GM12891 (cell line): Measurements from ENCODE around the gene KRTAP1-5.
"Not testable (repeated sequence)": the region's sequence is repeated elsewhere in the genome, so short reads cannot be mapped to it uniquely, and the experiment has no call there.

Experiments
- DNase-seq: peaks from one replicate; pipeline ENCODE4 v3.0.0; 2011; ENCODE audit warnings: low spot score; ENCODE audit not compliant: insufficient read length
- FAIRE-seq: peaks from 2 replicates; lab custom pipeline; 2011; peaks lifted over from hg19 to GRCh38; lab: Jason Lieb, UNC
- PAX5 ChIP-seq: IDR thresholded peaks from 2 replicates; pipeline ENCODE4 v1.6.1; 2011; ENCODE audit warnings: low read length, moderate library complexity, mild to moderate bottlenecking; ENCODE audit not compliant: insufficient read depth, severe bottlenecking
- POLR2A ChIP-seq: IDR thresholded peaks from 2 replicates; pipeline ENCODE4 v1.6.1; 2011; ENCODE audit warnings: low read depth, low read length, control low read depth
- POLR2AphosphoS5 ChIP-seq: IDR thresholded peaks from 2 replicates; pipeline ENCODE4 v1.6.1; 2011; ENCODE audit warnings: low read depth, low read length, control low read depth
- POU2F2 ChIP-seq: IDR thresholded peaks from 2 replicates; pipeline ENCODE4 v1.6.1; 2011; ENCODE audit warnings: low read depth, mild to moderate bottlenecking, control low read depth, low read length, moderate library complexity
- SPI1 ChIP-seq: IDR thresholded peaks from 2 replicates; pipeline ENCODE4 v1.6.1; 2011; ENCODE audit warnings: low read depth, low read length, control low read depth
- TAF1 ChIP-seq: IDR thresholded peaks from 2 replicates; pipeline ENCODE4 v1.6.1; 2011; ENCODE audit warnings: low read depth, low read length, control low read depth

KRTAP1-5 gene

DNA sequence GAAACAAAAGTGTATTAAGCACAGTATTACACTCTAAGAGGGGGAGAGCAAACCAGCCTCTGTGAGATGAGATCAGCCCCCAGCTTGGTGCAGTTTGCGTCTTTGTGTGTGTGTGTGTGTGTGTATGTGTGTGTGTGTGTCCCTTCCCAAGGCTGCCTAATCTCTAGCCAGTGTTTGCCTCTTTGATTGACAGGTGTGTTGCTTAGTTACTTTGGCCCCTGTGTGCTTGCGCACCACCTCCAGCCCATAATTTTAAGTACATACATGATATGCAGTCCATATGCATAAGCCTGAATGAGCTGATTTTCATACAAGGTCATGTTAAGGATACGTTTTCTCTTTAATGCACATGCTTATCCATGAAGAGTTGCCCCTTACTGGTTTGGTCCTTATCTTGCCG lies 25.2 kb downstream of the KRTAP1-5 start:
- TF ChIP-seq POU2F2: no peak
- TF ChIP-seq POLR2A: no peak
- no peak for TF ChIP-seq PAX5
- TF ChIP-seq SPI1: no peak
- TF ChIP-seq TAF1: no peak
- TF ChIP-seq POLR2AphosphoS5: no peak
- no peak for FAIRE-seq
- DNase-seq: no peak

DNA sequence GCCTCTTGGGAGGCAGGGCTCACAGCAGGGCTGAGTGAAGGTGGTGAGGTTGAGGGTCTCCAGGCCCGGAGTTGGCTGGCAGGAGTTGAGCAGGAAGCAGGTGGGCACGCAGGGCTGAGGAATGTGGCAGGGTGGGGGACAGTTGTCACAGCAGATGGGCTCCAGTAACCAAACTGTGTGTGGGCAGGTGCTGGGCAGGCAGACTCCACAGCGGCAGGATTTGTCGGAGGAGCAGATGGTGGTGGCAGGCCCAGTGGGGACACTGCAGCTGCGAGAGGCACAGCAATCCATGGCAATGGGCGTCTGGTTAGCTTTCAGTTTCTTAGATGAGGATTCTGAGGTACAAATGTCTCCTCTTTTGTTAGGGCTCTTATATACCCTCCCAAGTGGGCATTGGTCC lies 27.4 kb downstream of the KRTAP1-5 start, which contains the start of gene KRTAP3-2:
Gene KRTAP3-2, minus strand, starts transcription at position 344 of the 400 bp plus-strand sequence. Its CDS starts 53 bp downstream, at position 291.
- peak; percentile 43 for FAIRE-seq
- DNase-seq: not testable (repeated sequence)

DNA sequence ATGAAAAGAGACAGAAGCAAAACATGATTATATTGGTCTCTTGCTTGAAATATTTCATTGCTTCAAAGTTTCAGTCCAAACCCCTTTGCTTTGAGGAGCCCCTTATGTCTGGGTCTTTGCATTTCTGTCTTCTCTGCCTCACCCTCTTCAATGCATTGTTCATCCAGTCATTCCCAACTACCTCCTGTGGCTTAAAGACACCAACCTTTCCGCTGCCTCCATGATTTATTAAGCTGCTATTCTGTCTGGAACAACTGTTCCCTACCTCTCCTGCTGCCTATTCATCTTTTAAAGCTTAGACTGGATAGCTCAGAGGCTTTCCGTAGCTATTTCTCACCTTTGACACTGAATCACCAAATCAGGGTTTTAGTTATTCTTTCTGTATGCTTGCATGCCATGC lies 29.6 kb downstream of the KRTAP1-5 start:
- DNase-seq (no peak), FAIRE-seq (no peak)
- TF ChIP-seq POLR2A (no peak), TAF1 (no peak), POLR2AphosphoS5 (no peak), POU2F2 (no peak), PAX5 (no peak), SPI1 (no peak)

DNA sequence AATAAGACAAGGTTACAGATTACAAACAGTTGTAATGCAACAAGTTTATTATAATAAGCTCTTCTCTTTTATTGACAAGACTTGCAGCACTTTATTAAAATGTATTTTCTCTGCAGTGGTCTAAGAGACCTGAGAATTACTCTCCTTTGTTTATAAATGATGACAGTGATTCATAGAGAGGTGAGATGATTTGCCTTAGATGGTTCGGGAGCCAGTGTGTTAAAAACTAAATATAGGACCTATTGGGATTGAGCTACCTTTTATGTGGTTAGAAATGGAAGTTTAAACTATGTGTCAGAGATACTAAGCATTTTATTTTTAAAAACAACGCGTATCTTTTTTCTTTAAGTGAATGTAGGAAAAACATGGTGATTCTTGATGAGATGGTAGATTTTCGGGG lies 30.2 kb downstream of the KRTAP1-5 start:
- FAIRE-seq (no peak), DNase-seq (no peak)
- TF ChIP-seq TAF1 (no peak), PAX5 (no peak), POLR2AphosphoS5 (no peak), POLR2A (no peak), SPI1 (no peak), POU2F2 (no peak)

DNA sequence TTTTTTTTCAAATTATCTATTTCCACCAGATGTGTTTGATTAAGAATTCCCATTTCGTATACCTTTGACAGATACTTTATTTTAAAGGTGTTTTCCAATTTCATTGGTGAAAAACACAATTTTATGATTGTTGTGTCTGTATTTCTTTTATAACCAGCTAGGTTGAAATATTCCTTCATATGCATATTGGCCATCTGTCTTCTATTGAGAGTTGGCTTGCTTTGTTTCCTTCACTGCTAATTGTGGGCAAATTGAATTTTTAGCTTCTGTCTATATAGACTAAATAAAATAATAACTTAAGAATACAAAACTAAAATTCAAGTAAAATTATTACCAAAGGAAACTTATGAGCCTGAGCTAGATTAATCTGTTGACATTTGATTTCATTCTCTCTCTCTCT lies 31.9 kb downstream of the KRTAP1-5 start:
- FAIRE-seq (no peak), DNase-seq (no peak)
- TF ChIP-seq POU2F2: no peak
- no peak for TF ChIP-seq POLR2AphosphoS5
- TF ChIP-seq SPI1: no peak
- no peak for TF ChIP-seq TAF1
- TF ChIP-seq PAX5: no peak
- TF ChIP-seq POLR2A: no peak

DNA sequence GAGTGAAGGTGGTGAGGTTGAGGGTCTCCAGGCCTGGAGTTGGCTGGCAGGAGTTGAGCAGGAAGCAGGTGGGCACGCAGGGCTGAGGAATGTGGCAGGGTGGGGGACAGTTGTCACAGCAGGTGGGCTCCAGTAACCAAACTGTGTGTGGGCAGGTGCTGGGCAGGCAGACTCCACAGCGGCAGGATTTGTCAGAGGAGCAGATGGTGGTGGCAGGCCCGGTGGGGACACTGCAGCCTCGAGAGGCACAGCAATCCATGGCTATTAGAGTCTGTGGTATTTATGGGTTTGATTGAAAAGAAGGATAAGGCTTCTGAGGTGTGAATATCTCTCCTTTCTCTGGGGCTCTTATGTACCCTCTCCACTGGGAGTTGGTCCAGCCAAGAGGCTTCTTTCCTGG lies 33.2 kb downstream of the KRTAP1-5 start, which contains the start of gene KRTAP3-3:
Gene KRTAP3-3, minus strand, starts transcription at position 326 of the 400 bp plus-strand sequence. Its CDS starts 67 bp downstream, at position 259.
- DNase-seq (no peak), FAIRE-seq (no peak)
- TF ChIP-seq POLR2A (no peak), POU2F2 (no peak)

DNA sequence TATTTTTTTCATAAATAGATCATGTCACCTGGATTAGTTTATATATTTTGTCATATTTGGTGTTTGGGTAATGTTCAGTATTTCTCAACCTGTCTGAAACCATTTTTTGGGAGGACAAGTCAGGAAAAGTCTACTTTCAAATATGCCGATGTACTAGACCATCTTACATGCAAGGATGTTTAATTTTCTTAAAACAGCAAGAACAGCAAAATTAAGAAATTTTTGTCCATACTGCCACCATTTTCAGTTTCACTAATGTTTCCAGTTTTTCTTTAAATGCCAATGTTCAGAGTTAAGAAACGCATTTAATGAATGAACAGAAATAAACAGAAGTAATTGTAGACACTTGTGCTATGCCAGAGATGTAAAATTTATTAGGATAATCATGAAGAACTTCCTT lies 33.9 kb downstream of the KRTAP1-5 start:
- no peak for DNase-seq
- no peak for FAIRE-seq
- TF ChIP-seq TAF1: no peak
- no peak for TF ChIP-seq SPI1
- TF ChIP-seq POU2F2: no peak
- no peak for TF ChIP-seq PAX5
- no peak for TF ChIP-seq POLR2A
- TF ChIP-seq POLR2AphosphoS5: no peak

DNA sequence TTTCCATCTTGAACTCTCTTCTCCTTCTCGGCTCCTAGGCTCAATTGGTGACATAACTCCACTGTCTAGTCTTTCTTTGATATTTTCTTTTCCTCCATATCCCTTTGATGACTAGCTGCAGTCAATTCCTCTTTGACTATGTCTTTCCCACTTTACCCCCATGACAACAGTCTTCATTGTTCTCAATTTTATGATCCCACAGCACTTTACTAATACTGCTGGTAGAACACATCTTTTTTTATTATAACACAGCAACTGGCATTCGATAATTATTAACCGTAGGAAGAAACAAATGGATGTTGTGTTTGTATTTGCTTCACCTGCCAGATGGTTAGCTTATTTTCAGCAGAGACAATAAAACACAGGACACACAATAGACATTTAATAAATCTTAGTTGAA lies 34.3 kb downstream of the KRTAP1-5 start:
- DNase-seq (no peak), FAIRE-seq (no peak)
- TF ChIP-seq POLR2AphosphoS5 (no peak), PAX5 (no peak), POLR2A (no peak), SPI1 (no peak), POU2F2 (no peak), TAF1 (no peak)

DNA sequence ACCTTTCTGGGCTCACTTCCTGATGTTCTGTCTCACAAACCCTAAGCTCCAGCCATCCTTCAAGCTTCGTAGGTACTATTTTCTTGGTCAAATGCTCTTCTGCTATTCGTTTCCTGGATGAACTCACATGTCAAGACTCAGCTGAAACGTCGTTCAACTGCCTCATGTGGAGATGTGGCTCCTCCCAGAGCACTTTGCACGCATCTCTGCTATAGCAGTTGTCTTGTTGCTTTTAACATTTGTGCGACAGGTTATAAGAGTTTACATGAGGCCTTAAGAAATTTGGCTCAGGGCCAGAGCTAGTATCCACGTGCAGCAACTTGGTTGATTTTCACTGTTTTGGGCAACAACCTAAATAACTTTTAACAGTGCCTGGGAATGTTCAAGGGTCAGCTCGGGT lies 40.1 kb downstream of the KRTAP1-5 start:
- FAIRE-seq (no peak), DNase-seq (no peak)
- no peak for TF ChIP-seq POU2F2
- TF ChIP-seq POLR2A: no peak
- no peak for TF ChIP-seq TAF1
- TF ChIP-seq PAX5: no peak
- no peak for TF ChIP-seq POLR2AphosphoS5
- TF ChIP-seq SPI1: no peak

DNA sequence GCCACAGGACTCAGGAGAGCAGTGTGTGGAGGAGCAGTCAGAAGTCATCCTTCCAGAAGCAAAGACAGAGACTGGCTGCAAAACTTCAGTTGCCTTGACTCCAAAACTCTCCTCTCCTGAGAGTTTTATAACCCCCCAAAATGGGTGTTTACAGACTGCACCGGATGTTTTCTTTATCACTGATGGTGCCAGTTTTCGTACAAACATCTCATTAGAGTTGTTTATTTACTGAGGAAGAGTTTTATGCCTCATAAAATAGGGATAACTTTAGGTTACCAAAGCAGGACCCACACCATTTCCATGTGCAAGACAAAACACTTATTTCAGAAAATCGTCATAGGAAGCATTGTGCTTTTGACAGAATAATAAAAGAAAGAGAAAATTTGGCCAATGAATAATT lies 42.8 kb downstream of the KRTAP1-5 start, which contains the start of gene KRT40:
Gene KRT40, minus strand, starts transcription at position 101 of the 400 bp plus-strand sequence. Its CDS starts 53 bp downstream, at position 48.
- FAIRE-seq (no peak), DNase-seq (no peak)
- TF ChIP-seq POLR2AphosphoS5: no peak
- TF ChIP-seq SPI1: no peak
- TF ChIP-seq TAF1: no peak
- no peak for TF ChIP-seq POLR2A

DNA sequence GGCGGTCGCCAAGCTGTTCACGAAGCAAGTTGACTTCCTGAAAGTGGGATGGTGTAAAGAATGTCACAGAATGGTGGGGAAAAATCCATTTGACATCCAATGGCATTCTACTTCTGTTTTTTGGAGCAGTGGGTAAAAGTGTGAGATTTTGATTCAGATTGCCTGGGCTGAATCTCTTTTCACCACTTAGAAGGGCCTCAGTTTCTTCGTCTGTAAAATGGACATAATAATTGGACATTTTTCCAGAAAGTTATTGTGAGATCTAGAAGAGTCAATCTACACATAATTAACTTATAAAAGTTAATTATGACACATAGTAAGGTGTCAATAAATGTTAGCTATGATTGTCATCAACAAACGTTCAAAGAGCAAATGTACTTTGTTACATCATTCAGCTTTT lies 45.9 kb downstream of the KRTAP1-5 start:
- FAIRE-seq (no peak), DNase-seq (no peak)
- TF ChIP-seq POU2F2 (no peak), SPI1 (no peak), TAF1 (no peak), POLR2A (no peak), PAX5 (no peak), POLR2AphosphoS5 (no peak)
